Caco-2 (cell line): ENCODE data around the gene SRPK1. TPM values are rescaled to one million over a fixed set of nuclear protein-coding genes. Genes with fewer than 3 reads are reported as not detected.

Experiments used
- BruUV-seq: library from RNA; stranded (reverse); fragments of 400-500 nt; replicated peaks from 2 replicates; lab custom pipeline; 2021; lab: Mats Ljungman, UMichigan
- CTCF ChIA-PET: fragments of 300-600 bp; sonication (Branson Sonifier 250); formaldehyde crosslinking; loops from one replicate; lab custom pipeline; 2022; ENCODE audit warnings: antibody characterized with exemption; lab: Charles Lee
- POLR2A ChIA-PET: fragments of 300-600 bp; sonication (Branson Sonifier 250); formaldehyde crosslinking; loops from one replicate; lab custom pipeline; 2022; ENCODE audit warnings: antibody characterized with exemption; lab: Charles Lee
- DNase-seq, 2 experiments: peaks; one replicate each; pipeline versions ENCODE4 v3.0.0 to v3.0.0-alpha.2; 2020 to 2022
- H3K27me3 ChIP-seq: replicated peaks from 2 replicates; pipeline ENCODE4 v1.6.0; 2011; ENCODE audit warnings: low read length; ENCODE audit not compliant: control insufficient read depth, insufficient read depth
- H3K36me3 ChIP-seq: 2 replicates; pipeline ENCODE4 v1.5.1; 2011; ENCODE audit warnings: low read length; ENCODE audit not compliant: control insufficient read depth, insufficient read depth
- H3K4me1 ChIP-seq: fragments of 250-450 bp; sonication (Bioruptor Pico); 2 replicates; pipeline ENCODE4 v1.5.1; 2020; ENCODE audit warnings: mild to moderate bottlenecking
- H3K4me3 ChIP-seq: 2 replicates; pipeline ENCODE4 v1.5.1; 2011; ENCODE audit warnings: low read depth, mild to moderate bottlenecking, control low read depth, low read length
- H3K9me3 ChIP-seq: fragments of 250-450 bp; sonication (Bioruptor Pico); 2 replicates; pipeline ENCODE4 v1.5.1; 2020; ENCODE audit warnings: mild to moderate bottlenecking, moderate library complexity
- H3K27ac Mint-ChIP-seq: one replicate; pipeline ENCODE4 v1.8.0; 2022; ENCODE audit warnings: mixed read lengths; ENCODE audit not compliant: unreplicated experiment
- H3K27me3 Mint-ChIP-seq: one replicate; pipeline ENCODE4 v1.8.0; 2022; ENCODE audit warnings: mixed read lengths; ENCODE audit not compliant: insufficient read depth, unreplicated experiment
- H3K36me3 Mint-ChIP-seq: one replicate; pipeline ENCODE4 v1.8.0; 2022; ENCODE audit warnings: mild to moderate bottlenecking, mixed read lengths; ENCODE audit not compliant: insufficient read depth, unreplicated experiment
- H3K4me1 Mint-ChIP-seq: one replicate; pipeline ENCODE4 v1.8.0; 2022; ENCODE audit warnings: low read depth, mixed read lengths; ENCODE audit not compliant: unreplicated experiment
- H3K4me3 Mint-ChIP-seq: one replicate; pipeline ENCODE4 v1.8.0; 2022; ENCODE audit warnings: mild to moderate bottlenecking, moderate library complexity, mixed read lengths; ENCODE audit not compliant: unreplicated experiment
- H3K9me3 Mint-ChIP-seq: one replicate; pipeline ENCODE4 v1.8.0; 2022; ENCODE audit warnings: mixed read lengths; ENCODE audit not compliant: unreplicated experiment
- CTCF ChIP-seq, 2 experiments: fragments of 200-600 bp in 1 of 2; IDR thresholded peaks; 1 replicate in 1 of 2; 2 replicates in 1 of 2; pipeline versions ENCODE4 v1.5.1 to v1.8.0; 2011 to 2022; ENCODE audit warnings: antibody characterized with exemption in 1 of 2, control low read depth in 1 of 2, inconsistent platforms in 1 of 2, low read depth in 1 of 2, low read length in 1 of 2, mild to moderate bottlenecking in 1 of 2, moderate library complexity in 1 of 2; ENCODE audit not compliant: insufficient read depth in 1 of 2, severe bottlenecking in 1 of 2, unreplicated experiment in 1 of 2
- intact Hi-C: fragments of 100-400 bp; cut with micrococcal nuclease; formaldehyde crosslinking; loops from one replicate; pipeline ENCODE4 v1.10.0; 2022; ENCODE audit not compliant: unreplicated experiment
- total RNA-seq: library from RNA; stranded (reverse); gene quantifications from 2 replicates; pipeline ENCODE4 v1.2.3, GENCODE V29; 2022

SRPK1 gene
- total RNA-seq, 1 experiment from 2014 or later: 114 TPM

DNA sequence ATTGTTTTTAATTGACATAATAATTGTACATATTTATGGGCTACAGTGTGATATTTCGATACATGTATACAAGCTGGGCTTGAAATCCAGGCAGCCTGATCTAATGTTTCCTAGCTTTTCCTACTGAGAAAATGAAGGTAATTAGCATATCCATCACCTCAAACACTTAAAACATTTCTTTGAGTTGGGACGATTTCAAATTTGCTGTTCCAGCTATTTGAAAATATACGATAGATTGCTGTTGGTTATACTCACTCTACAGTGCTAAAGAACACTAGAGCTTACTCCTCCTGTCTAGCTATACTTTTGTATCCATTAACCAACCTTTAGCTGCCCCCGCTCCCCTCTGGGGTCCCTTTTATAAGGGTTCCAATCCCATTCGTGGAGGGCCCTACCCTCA is 111.1 kb downstream of the SRPK1 start:
- no TSS peak for BruUV-seq
- TF ChIP-seq CTCF (IDR thresholded peaks at IDR 0.05; ENCODE audit: insufficient read depth in 1 of 2, low read depth in 1 of 2, low read length in 1 of 2, severe bottlenecking in 1 of 2, unreplicated experiment in 1 of 2): no peak

GRCh38 chr6:35808688-35809087 is 112.2 kb downstream of the SRPK1 start:
- no peaks in the 10 kb centered on the region for H3K27me3 ChIP-seq
- Mint-ChIP-seq H3K27ac (no peak overlapping the region), H3K27me3 (no peaks in the 10 kb centered on the region), H3K9me3 (no peaks in the 10 kb centered on the region), H3K4me3 (no peak overlapping the region), H3K4me1 (peaks cover 6% of the 10 kb centered on the region), H3K36me3 (no peaks in the 10 kb centered on the region)
- H3K4me1 ChIP-seq: no peaks in the 10 kb centered on the region
- no peaks in the 10 kb centered on the region for H3K36me3 ChIP-seq
- CTCF ChIA-PET: no interaction called here
- BruUV-seq: no TSS peak
- intact Hi-C loops: no loop called here
- H3K9me3 ChIP-seq: no peaks in the 10 kb centered on the region
- no peak for TF ChIP-seq CTCF (IDR thresholded peaks at IDR 0.05; ENCODE audit: insufficient read depth in 1 of 2, low read depth in 1 of 2, low read length in 1 of 2, severe bottlenecking in 1 of 2, unreplicated experiment in 1 of 2)
- no peak overlapping the region for H3K4me3 ChIP-seq
- no peak for DNase-seq
- POLR2A ChIA-PET: no interaction called here

More for the DNA sequence above, 111.1 kb downstream of the SRPK1 start:
- H3K4me3 ChIP-seq: no peak overlapping the region
- no peak overlapping the region for H3K27ac Mint-ChIP-seq
- H3K36me3 ChIP-seq: no peaks in the 10 kb centered on the region
- no peaks in the 10 kb centered on the region for H3K9me3 Mint-ChIP-seq
- H3K36me3 Mint-ChIP-seq: no peaks in the 10 kb centered on the region
- no peaks in the 10 kb centered on the region for H3K27me3 ChIP-seq
- H3K4me1 ChIP-seq: no peaks in the 10 kb centered on the region
- no peaks in the 10 kb centered on the region for H3K9me3 ChIP-seq
- no peak overlapping the region for H3K4me3 Mint-ChIP-seq
- no peak for DNase-seq
- H3K27me3 Mint-ChIP-seq: no peaks in the 10 kb centered on the region
- intact Hi-C loops: no loop called here
- peaks cover 6% of the 10 kb centered on the region for H3K4me1 Mint-ChIP-seq
- ChIA-PET POLR2A (no interaction called here), CTCF (no interaction called here)

DNA sequence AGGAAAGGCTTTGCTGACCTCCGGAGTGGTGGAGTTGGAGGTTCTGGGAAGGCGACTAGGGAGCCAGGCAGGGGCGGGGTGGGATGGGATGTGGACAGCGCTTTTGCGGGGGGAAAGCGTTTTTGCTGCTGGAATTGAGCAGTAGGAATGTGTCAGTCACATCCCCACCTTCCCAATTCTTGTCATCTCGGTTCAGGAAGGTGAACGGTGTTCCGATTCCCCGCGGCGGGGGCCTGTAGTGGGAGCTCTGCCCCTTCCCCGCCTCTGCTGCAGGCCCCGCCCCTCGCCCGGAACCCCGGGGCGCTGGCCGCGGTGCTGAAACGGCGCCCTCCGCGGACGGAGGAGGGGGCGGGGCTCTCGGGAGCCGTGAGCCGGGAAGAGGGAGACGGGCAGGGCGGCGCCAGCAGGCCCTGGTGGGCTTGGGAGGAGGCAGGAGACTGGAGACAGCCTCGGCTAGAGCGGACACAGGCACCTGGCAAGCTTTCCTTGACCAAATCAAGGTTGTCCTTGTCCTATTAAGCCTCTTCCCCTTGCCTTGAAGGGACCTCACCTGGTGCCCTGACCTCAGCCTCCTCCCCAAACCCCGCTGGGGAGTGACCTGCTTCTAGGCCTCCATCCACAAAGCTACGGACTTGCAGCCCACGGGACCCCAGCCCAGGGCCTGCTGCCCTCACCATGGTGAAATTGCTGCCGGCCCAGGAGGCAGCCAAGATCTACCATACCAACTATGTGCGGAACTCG is 115.7 kb downstream of the SRPK1 start, which contains the start of gene LHFPL5:
LHFPL5 (plus strand) TSS at position 357 of the 741 bp plus-strand sequence; CDS start at position 676, 319 bp downstream.
- CTCF ChIA-PET: interaction anchor here (0.6 kb wide), 1 partner anchor 392 kb away, joined by 3 read pairs; no protein-coding TSS in a partner anchor
- no peak within 1 kb of the TSS for H3K27ac Mint-ChIP-seq
- Histone ChIP-seq H3K9me3 (no peaks in the 10 kb centered on the region), H3K36me3 (no peaks in the 10 kb centered on the region), H3K27me3 (no peaks in the 10 kb centered on the region), H3K4me3 (peak within 1 kb of the TSS; percentile 23), H3K4me1 (no peaks in the 10 kb centered on the region)
- peak within 1 kb of the TSS; percentile 59 for H3K4me3 Mint-ChIP-seq
- BruUV-seq: no TSS peak
- peak in 1 of 2 experiments; percentile 20 for TF ChIP-seq CTCF (IDR thresholded peaks at IDR 0.05; ENCODE audit: insufficient read depth in 1 of 2, low read depth in 1 of 2, low read length in 1 of 2, severe bottlenecking in 1 of 2, unreplicated experiment in 1 of 2)
- DNase-seq: peak in 1 of 2 experiments; percentile 86
- H3K36me3 Mint-ChIP-seq: no peaks in the 10 kb centered on the region
- H3K27me3 Mint-ChIP-seq: no peaks in the 10 kb centered on the region
- intact Hi-C loops: no loop called here
- POLR2A ChIA-PET: no interaction called here
- no peaks in the 10 kb centered on the region for H3K4me1 Mint-ChIP-seq
- no peaks in the 10 kb centered on the region for H3K9me3 Mint-ChIP-seq
